ENCODE data around the gene FBXL12. TPM values are rescaled to one million over a fixed set of nuclear protein-coding genes. Genes with fewer than 3 reads are reported as not detected.

Gene FBXL12
- total and polyA plus RNA-seq, 2 experiments from 2014 or later = 23.5 to 25.4 TPM

- Histone ChIP-seq H3K4me3 (no peak overlapping the region), H3K27me3 (ENCODE audit: insufficient read depth) (no peaks in the 10 kb centered on the region), H2AFZ (no peak overlapping the region), H3K9me2 (ENCODE audit: insufficient read depth) (no peaks in the 10 kb centered on the region), H3K36me3 (ENCODE audit: insufficient read depth) (peaks cover 4% of the 10 kb centered on the region; the same call in 1 of the 2 replicates), H4K20me1 (replicated peaks; ENCODE audit: insufficient read depth) (no peaks in the 10 kb centered on the region), H3K4me1 (ENCODE audit: insufficient read depth) (peaks cover 12% of the 10 kb centered on the region), H3K27ac (ENCODE audit: low read depth) (0 out of 2 replicates have a peak overlapping the region, but pooled peaks have one; percentile 1), H3K4me2 (no peak overlapping the region), H3K79me2 (replicated peaks; ENCODE audit: insufficient read depth) (peaks cover 8% of the 10 kb centered on the region; the same call in 1 of the 2 replicates), H3F3A (replicated peaks; ENCODE audit: low read depth) (peaks cover 12% of the 10 kb centered on the region)
- TF ChIP-seq EZH2phosphoT487 (IDR thresholded peaks at IDR 0.05; ENCODE audit: unreplicated experiment) (no peak), CTCF (conservative IDR thresholded peaks at IDR 0.05; ENCODE audit: low read depth in 2 of 2) (peak; percentile 90 to 95)
- H3K4me1 Mint-ChIP-seq = peaks cover 10% of the 10 kb centered on the region
- H3K9me3 Mint-ChIP-seq = peaks cover 5% of the 10 kb centered on the region
- DNase-seq (ENCODE audit: low spot score) (peak; percentile 95), ATAC-seq (peak; percentile 43)
- peaks cover 13% of the 10 kb centered on the region for H3K36me3 Mint-ChIP-seq (ENCODE audit: low read depth)
- H3K27me3 Mint-ChIP-seq (ENCODE audit: insufficient read depth, low read depth, poor library complexity) = peaks cover 14% of the 10 kb centered on the region
- 0 out of 2 replicates have a peak overlapping the region, but pooled peaks have one; percentile 54 for H3K27ac Mint-ChIP-seq
- H3K4me3 Mint-ChIP-seq = no peak overlapping the region; the same call in 2 of the 3 replicates
Measured at GRCh38 chr19:9796113-9796773, 22.6 kb downstream of the FBXL12 start.

GRCh38 chr19:9793071-9793591 is 25.7 kb downstream of the FBXL12 start:
- Histone ChIP-seq H3F3A (replicated peaks; ENCODE audit: low read depth) (peaks cover 21% of the 10 kb centered on the region), H3K4me2 (peak overlapping the region; percentile 89), H4K20me1 (replicated peaks; ENCODE audit: insufficient read depth) (no peaks in the 10 kb centered on the region), H3K36me3 (ENCODE audit: insufficient read depth) (peaks cover 4% of the 10 kb centered on the region; the same call in 1 of the 2 replicates), H3K9me2 (ENCODE audit: insufficient read depth) (no peaks in the 10 kb centered on the region), H3K4me3 (peak overlapping the region; percentile 84), H3K27me3 (ENCODE audit: insufficient read depth) (no peaks in the 10 kb centered on the region), H2AFZ (peak overlapping the region; percentile 95), H3K4me1 (ENCODE audit: insufficient read depth) (peaks cover 38% of the 10 kb centered on the region), H3K27ac (ENCODE audit: low read depth) (peak overlapping the region; percentile 96), H3K79me2 (replicated peaks; ENCODE audit: insufficient read depth) (peaks cover 8% of the 10 kb centered on the region; the same call in 1 of the 2 replicates)
- peaks cover 13% of the 10 kb centered on the region for H3K36me3 Mint-ChIP-seq (ENCODE audit: low read depth)
- peaks cover 5% of the 10 kb centered on the region for H3K9me3 Mint-ChIP-seq
- TF ChIP-seq CREB1 (CRISPR knock-in tag; IDR thresholded peaks at IDR 0.05; ENCODE audit: low read depth) (no peak), STAT1 (IDR thresholded peaks at IDR 0.05; ENCODE audit: unreplicated experiment) (no peak), ETS1 (IDR thresholded peaks at IDR 0.05) (no peak), ZNF331 (CRISPR knock-in tag; IDR thresholded peaks at IDR 0.05; ENCODE audit: low read depth) (no peak), ZNF114 (CRISPR knock-in tag; IDR thresholded peaks at IDR 0.05) (no peak), POLR2AphosphoS5 (IDR thresholded peaks at IDR 0.05; ENCODE audit: low read depth) (peak; percentile 55; the same call in 1 of the 2 replicates), NANOG (IDR thresholded peaks at IDR 0.05; ENCODE audit: borderline replicate concordance) (no peak), EZH2phosphoT487 (IDR thresholded peaks at IDR 0.05; ENCODE audit: unreplicated experiment) (no peak)
- peaks cover 30% of the 10 kb centered on the region for H3K4me1 Mint-ChIP-seq
- DNase-seq (ENCODE audit: low spot score) = peak; percentile 75
- peak overlapping the region; percentile 93 for H3K27ac Mint-ChIP-seq
- peaks cover 16% of the 10 kb centered on the region for H3K27me3 Mint-ChIP-seq (ENCODE audit: insufficient read depth, low read depth, poor library complexity)
- ATAC-seq = peak; percentile 21
- peak overlapping the region; percentile 80 for H3K4me3 Mint-ChIP-seq

Measured in GM23338 (cell line).